K562 (cell line): ENCODE results near the gene NDC1. TPM values are rescaled to one million over a fixed set of nuclear protein-coding genes. Genes with fewer than 3 reads are reported as not detected.

Source experiments
- CHCHD3 ChIP-seq: fragments of 250-450 bp; sonication (Bioruptor Pico); IDR thresholded peaks from 2 replicates; pipeline ENCODE4 v2.1.2; 2022; ENCODE audit warnings: mild to moderate bottlenecking
- CHD4 ChIP-seq: fragments of 200-600 bp; sonication (generic); IDR thresholded peaks from 3 replicates; pipeline ENCODE4 v1.6.1; 2012; ENCODE audit warnings: low read depth, mild to moderate bottlenecking, mixed read lengths, low read length, inconsistent platforms; ENCODE audit not compliant: insufficient read depth, insufficient replicate concordance, poor library complexity, severe bottlenecking
- CHD7 ChIP-seq: fragments of 200-600 bp; sonication (generic); IDR thresholded peaks from one replicate; pipeline ENCODE4 v1.6.1; 2012; ENCODE audit warnings: mild to moderate bottlenecking, low read depth, low read length, inconsistent platforms
- ESRRB ChIP-seq: fragments of 250-450 bp; sonication (Bioruptor Pico); IDR thresholded peaks from 2 replicates; pipeline ENCODE4 v1.5.0; 2020; ENCODE audit warnings: mild to moderate bottlenecking, moderate library complexity, borderline replicate concordance
- FIP1L1 ChIP-seq: fragments of 200-400 bp; formaldehyde crosslinking; IDR thresholded peaks from 2 replicates; pipeline ENCODE4 v1.6.1; 2018; ENCODE audit warnings: mild to moderate bottlenecking, low read depth, low read length; ENCODE audit not compliant: poor library complexity, severe bottlenecking
- GABPB1 ChIP-seq: sonication (generic); formaldehyde crosslinking; IDR thresholded peaks from 2 replicates; pipeline ENCODE4 v1.8.0; 2022; ENCODE audit warnings: mild to moderate bottlenecking, missing genetic modification reagents
- HCFC1 ChIP-seq: IDR thresholded peaks from 2 replicates; pipeline ENCODE4 v1.6.1; 2012; ENCODE audit warnings: low read depth, low read length, improper control_type of control experiment
- HDAC1 ChIP-seq, 2 experiments: fragments of 450-650 bp; IDR thresholded peaks; 2 replicates each; pipeline ENCODE4 v1.6.1; 2016 to 2017; ENCODE audit warnings: inconsistent platforms in 1 of 2, mild to moderate bottlenecking in 1 of 2, moderate library complexity in 1 of 2
- L3MBTL2 ChIP-seq: fragments of 450-650 bp; IDR thresholded peaks from 2 replicates; pipeline ENCODE4 v1.6.1; 2016; ENCODE audit warnings: mild to moderate bottlenecking, moderate library complexity
- LCOR ChIP-seq: sonication (generic); formaldehyde crosslinking; IDR thresholded peaks from 2 replicates; pipeline ENCODE4 v1.8.0; 2022; ENCODE audit warnings: mild to moderate bottlenecking, missing genetic modification reagents
- PURB ChIP-seq: sonication (generic); formaldehyde crosslinking; IDR thresholded peaks from 2 replicates; pipeline ENCODE4 v1.9.0; 2021; ENCODE audit warnings: low read depth, mild to moderate bottlenecking, missing genetic modification reagents
- RBM25 ChIP-seq: fragments of 200-400 bp; formaldehyde crosslinking; IDR thresholded peaks from 2 replicates; pipeline ENCODE4 v1.6.1; 2018; ENCODE audit warnings: low read length, low read depth, moderate library complexity; ENCODE audit not compliant: severe bottlenecking
- SRSF7 ChIP-seq: fragments of 200-400 bp; formaldehyde crosslinking; optimal IDR thresholded peaks from 2 replicates; pipeline ENCODE3; 2017; ENCODE audit warnings: mild to moderate bottlenecking, low read depth, low read length
- TEAD1 ChIP-seq, 2 experiments: fragments of 450-650 bp in 1 of 2; sonication (generic) in 1 of 2; formaldehyde crosslinking; IDR thresholded peaks; 2 replicates each; pipeline versions ENCODE4 v1.4.0 to v1.8.0; 2020 to 2022; ENCODE audit warnings: mild to moderate bottlenecking in 2 of 2, missing genetic modification reagents in 1 of 2
- THAP7 ChIP-seq: fragments of 250-450 bp; sonication (Bioruptor Pico); IDR thresholded peaks from 2 replicates; pipeline ENCODE4 v1.5.0; 2021
- ZNF324 ChIP-seq: fragments of 250-450 bp; sonication (Bioruptor Pico); IDR thresholded peaks from 2 replicates; pipeline ENCODE4 v1.4.0; 2020; ENCODE audit warnings: mild to moderate bottlenecking
- polyA plus RNA-seq, 8 experiments: library from polyadenylated mRNA; depleted of rRNA in 4 of 8; stranded (reverse) in 5 of 8; unstranded in 3 of 8; fragments of >200 nt; fragmentation: Nextera tagmentation in 2 of 8; fragmentation: Illumina TruSeq in 1 of 8; extraction: Ambion mirVana in 2 of 8; extraction: Trizol in 1 of 8; gene quantifications; 2 replicates each; pipeline versions ENCODE4 v1.2.1 to v1.2.3, GENCODE V29; 2011 to 2014; ENCODE audit warnings: inconsistent platforms in 1 of 8, missing spikeins in 1 of 8
- total RNA-seq, 7 experiments: library from RNA; depleted of rRNA in 6 of 7; stranded (reverse); fragments of >200 nt in 6 of 7; fragmentation: Illumina TruSeq in 2 of 7; extraction: Trizol in 2 of 7; gene quantifications; 2 replicates each; pipeline versions ENCODE4 v1.2.1 to v1.2.3, GENCODE V29; 2011 to 2021; ENCODE audit warnings: low replicate concordance in 1 of 7

The NDC1 gene
- total and polyA plus RNA-seq, 9 of the 15 experiments (the other 6 are each of a cell fraction or from before 2014, with no cell fraction given) = 26.9 to 102 (median 64.5) TPM

- TF ChIP-seq FIP1L1 = peak; percentile 93
- peak; percentile 98 for TF ChIP-seq LCOR (CRISPR knock-in tag)
- TF ChIP-seq TEAD1 (CRISPR knock-in tag; IDR thresholded peaks at IDR 0.05) = peak; percentile 88 to 96; a peak in 3 of 4 replicates
- no peak for TF ChIP-seq PURB (CRISPR knock-in tag)
- TF ChIP-seq CHCHD3 (CRISPR knock-in tag) = no peak
- no peak for TF ChIP-seq RBM25
- TF ChIP-seq ESRRB = no peak
- peak; percentile 100 for TF ChIP-seq HCFC1
- TF ChIP-seq THAP7 = peak; percentile 85; the same call in 1 of the 2 replicates
- peak; percentile 95 for TF ChIP-seq GABPB1 (CRISPR knock-in tag)
- TF ChIP-seq CHD4 = no peak
- TF ChIP-seq CHD7 = no peak
- peak; percentile 31; the same call in 1 of the 2 replicates for TF ChIP-seq ZNF324
- TF ChIP-seq L3MBTL2 = peak; percentile 95
- no peak for TF ChIP-seq SRSF7
- TF ChIP-seq HDAC1 (IDR thresholded peaks at IDR 0.05) = peak in 1 of 2 experiments; percentile 98; a peak in 2 of 4 replicates
These were observed at the start of gene NDC1 (continued) for GRCh38 chr1:53837924-53838653.
